Breast epithelium (tissue), 3 donors: ENCODE measurements around the gene TIAM2.

Source experiments
- CTCF ChIP-seq, 3 donors: fragments of 450-650 bp; IDR thresholded peaks; one replicate each; pipeline ENCODE4 v1.5.1; 2016 to 2017; ENCODE audit warnings: antibody characterized with exemption in 3 of 3, mild to moderate bottlenecking in 3 of 3, moderate library complexity in 3 of 3
- POLR2A ChIP-seq: fragments of 450-650 bp; IDR thresholded peaks from one replicate; pipeline ENCODE4 v1.6.1; 2016; ENCODE audit warnings: antibody characterized with exemption, mild to moderate bottlenecking, moderate library complexity
- POLR2AphosphoS5 ChIP-seq, 3 donors: sonication (generic); formaldehyde crosslinking; IDR thresholded peaks; one replicate each; pipeline ENCODE4 v1.6.1; 2017; ENCODE audit warnings: antibody characterized with exemption in 3 of 3

GRCh38 chr6:155123520-155123919 is 128.4 kb downstream of the TIAM2 start:
- TF ChIP-seq POLR2A = no peak
- TF ChIP-seq CTCF (IDR thresholded peaks at IDR 0.05) = no peak
- no peak for TF ChIP-seq POLR2AphosphoS5 (IDR thresholded peaks at IDR 0.05)
